ENCODE data around the gene MXD1. TPM values are rescaled to one million over a fixed set of nuclear protein-coding genes. Genes with fewer than 3 reads are reported as not detected.
A peak's percentile ranks its signal among the peaks of the same experiment; 100 is the strongest.

MXD1 gene
- total RNA-seq, 1 experiment from 2014 or later = 6.5 TPM

DNA sequence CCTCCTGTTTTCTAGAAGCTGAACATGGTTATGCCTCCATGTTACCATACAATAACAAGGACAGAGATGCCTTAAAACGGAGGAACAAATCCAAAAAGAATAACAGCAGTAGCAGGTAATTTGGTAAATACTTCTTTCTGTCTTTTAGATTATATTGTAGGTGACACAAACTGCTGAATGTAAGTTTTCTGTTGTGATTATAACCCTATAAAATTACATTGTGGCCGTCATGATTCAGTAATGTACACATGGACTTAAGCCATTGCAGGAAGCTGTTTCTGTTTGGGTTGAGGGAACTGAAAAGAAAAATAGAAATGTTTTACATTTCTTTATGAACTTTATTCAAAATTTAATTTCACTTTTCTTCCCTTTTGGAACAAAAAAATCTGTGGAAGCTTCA is 1.2 kb downstream of the MXD1 start:
- H3K27ac ChIP-seq (ENCODE audit: low read length) = peak overlapping the region; percentile 55
- DNase-seq (ENCODE audit: low read depth, low spot score) (no peak), ATAC-seq (no peak)
- in situ Hi-C loops (cut with HindIII; ENCODE audit: low pct_unique_long_range_greater_than_20kb, low sequenced_read_pairs) (no loop called here), intact Hi-C loops (cut with micrococcal nuclease; ENCODE audit: unreplicated experiment) (no loop called here)
- peaks cover 20% of the 10 kb centered on the region for H3K4me1 ChIP-seq (ENCODE audit: control insufficient read depth, insufficient read depth, low read length)
- POLR2A ChIA-PET = no interaction called here
- peak overlapping the region; percentile 63 to 80 for H3K4me3 ChIP-seq (ENCODE audit: low read depth in 2 of 2, low read length in 2 of 2)
- no peaks in the 10 kb centered on the region for H3K27me3 ChIP-seq (ENCODE audit: control insufficient read depth, insufficient read depth, low read length)
- H3K9me3 ChIP-seq (ENCODE audit: control insufficient read depth, insufficient read depth, low read depth, low read length) = no peaks in the 10 kb centered on the region
- BruUV-seq (replicated peaks) = TSS peak; percentile 69
- H3K36me3 ChIP-seq (ENCODE audit: control insufficient read depth, insufficient read depth, low read length) = peaks cover 7% of the 10 kb centered on the region
- TF ChIP-seq SIN3A (IDR thresholded peaks at IDR 0.05; ENCODE audit: borderline replicate concordance, insufficient read depth, low read depth, low read length) (no peak), TCF7L2 (IDR thresholded peaks at IDR 0.05; ENCODE audit: low read depth, low read length) (no peak), POLR2AphosphoS5 (IDR thresholded peaks at IDR 0.05; ENCODE audit: low read depth, low read length) (no peak)
- TF ChIP-seq, protein P1, sequence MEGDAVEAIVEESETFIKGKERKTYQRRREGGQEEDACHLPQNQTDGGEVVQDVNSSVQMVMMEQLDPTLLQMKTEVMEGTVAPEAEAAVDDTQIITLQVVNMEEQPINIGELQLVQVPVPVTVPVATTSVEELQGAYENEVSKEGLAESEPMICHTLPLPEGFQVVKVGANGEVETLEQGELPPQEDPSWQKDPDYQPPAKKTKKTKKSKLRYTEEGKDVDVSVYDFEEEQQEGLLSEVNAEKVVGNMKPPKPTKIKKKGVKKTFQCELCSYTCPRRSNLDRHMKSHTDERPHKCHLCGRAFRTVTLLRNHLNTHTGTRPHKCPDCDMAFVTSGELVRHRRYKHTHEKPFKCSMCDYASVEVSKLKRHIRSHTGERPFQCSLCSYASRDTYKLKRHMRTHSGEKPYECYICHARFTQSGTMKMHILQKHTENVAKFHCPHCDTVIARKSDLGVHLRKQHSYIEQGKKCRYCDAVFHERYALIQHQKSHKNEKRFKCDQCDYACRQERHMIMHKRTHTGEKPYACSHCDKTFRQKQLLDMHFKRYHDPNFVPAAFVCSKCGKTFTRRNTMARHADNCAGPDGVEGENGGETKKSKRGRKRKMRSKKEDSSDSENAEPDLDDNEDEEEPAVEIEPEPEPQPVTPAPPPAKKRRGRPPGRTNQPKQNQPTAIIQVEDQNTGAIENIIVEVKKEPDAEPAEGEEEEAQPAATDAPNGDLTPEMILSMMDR (IDR thresholded peaks at IDR 0.05) = no peak
- TF ChIP-seq, protein P2, sequence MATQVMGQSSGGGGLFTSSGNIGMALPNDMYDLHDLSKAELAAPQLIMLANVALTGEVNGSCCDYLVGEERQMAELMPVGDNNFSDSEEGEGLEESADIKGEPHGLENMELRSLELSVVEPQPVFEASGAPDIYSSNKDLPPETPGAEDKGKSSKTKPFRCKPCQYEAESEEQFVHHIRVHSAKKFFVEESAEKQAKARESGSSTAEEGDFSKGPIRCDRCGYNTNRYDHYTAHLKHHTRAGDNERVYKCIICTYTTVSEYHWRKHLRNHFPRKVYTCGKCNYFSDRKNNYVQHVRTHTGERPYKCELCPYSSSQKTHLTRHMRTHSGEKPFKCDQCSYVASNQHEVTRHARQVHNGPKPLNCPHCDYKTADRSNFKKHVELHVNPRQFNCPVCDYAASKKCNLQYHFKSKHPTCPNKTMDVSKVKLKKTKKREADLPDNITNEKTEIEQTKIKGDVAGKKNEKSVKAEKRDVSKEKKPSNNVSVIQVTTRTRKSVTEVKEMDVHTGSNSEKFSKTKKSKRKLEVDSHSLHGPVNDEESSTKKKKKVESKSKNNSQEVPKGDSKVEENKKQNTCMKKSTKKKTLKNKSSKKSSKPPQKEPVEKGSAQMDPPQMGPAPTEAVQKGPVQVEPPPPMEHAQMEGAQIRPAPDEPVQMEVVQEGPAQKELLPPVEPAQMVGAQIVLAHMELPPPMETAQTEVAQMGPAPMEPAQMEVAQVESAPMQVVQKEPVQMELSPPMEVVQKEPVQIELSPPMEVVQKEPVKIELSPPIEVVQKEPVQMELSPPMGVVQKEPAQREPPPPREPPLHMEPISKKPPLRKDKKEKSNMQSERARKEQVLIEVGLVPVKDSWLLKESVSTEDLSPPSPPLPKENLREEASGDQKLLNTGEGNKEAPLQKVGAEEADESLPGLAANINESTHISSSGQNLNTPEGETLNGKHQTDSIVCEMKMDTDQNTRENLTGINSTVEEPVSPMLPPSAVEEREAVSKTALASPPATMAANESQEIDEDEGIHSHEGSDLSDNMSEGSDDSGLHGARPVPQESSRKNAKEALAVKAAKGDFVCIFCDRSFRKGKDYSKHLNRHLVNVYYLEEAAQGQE (IDR thresholded peaks at IDR 0.05; ENCODE audit: insufficient read depth in 1 of 2, low read depth in 2 of 2, low read length in 1 of 2) = no peak
- CTCF ChIA-PET = interaction anchor here (0.6 kb wide), 1 partner anchor 158 kb away, joined by 7 read pairs; no protein-coding TSS in a partner anchor

DNA sequence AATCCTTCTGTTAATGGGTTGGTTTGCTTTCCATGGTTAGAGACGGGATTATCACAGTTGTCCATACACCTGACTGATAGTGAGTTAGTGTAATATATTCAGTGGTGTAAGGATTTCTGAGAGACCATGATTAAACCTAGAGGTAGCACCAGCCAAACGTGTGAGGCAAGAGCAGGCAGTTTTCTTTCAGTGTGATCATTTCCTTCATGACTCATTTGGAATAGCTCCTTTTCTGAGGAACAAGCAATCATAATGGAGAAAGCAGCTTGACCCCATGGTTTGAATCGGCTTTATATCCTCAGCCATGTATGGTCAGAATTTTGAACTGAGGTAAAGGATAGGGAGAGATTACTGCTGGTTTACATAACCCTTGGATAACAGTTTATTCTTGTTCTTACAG is 2.9 kb downstream of the MXD1 start:
- CTCF ChIA-PET = no interaction called here

More for the DNA sequence above, 2.9 kb downstream of the MXD1 start:
- H3K4me1 ChIP-seq (ENCODE audit: control insufficient read depth, insufficient read depth, low read length) = peaks cover 20% of the 10 kb centered on the region
- intact Hi-C loops (cut with micrococcal nuclease; ENCODE audit: unreplicated experiment) = no loop called here
- peak overlapping the region; percentile 1 for H3K27ac ChIP-seq (ENCODE audit: low read length)
- no TSS peak for BruUV-seq (replicated peaks)
- ATAC-seq (no peak), DNase-seq (ENCODE audit: low read depth, low spot score) (peak; percentile 74)
- POLR2A ChIA-PET = no interaction called here
- H3K36me3 ChIP-seq (ENCODE audit: control insufficient read depth, insufficient read depth, low read length) = peaks cover 5% of the 10 kb centered on the region
- in situ Hi-C loops (cut with HindIII; ENCODE audit: low pct_unique_long_range_greater_than_20kb, low sequenced_read_pairs) = no loop called here
- no peaks in the 10 kb centered on the region for H3K27me3 ChIP-seq (ENCODE audit: control insufficient read depth, insufficient read depth, low read length)
- no peaks in the 10 kb centered on the region for H3K9me3 ChIP-seq (ENCODE audit: control insufficient read depth, insufficient read depth, low read depth, low read length)
- TF ChIP-seq POLR2AphosphoS5 (IDR thresholded peaks at IDR 0.05; ENCODE audit: low read depth, low read length) = no peak
- TF ChIP-seq, protein P2 (IDR thresholded peaks at IDR 0.05; ENCODE audit: insufficient read depth in 1 of 2, low read depth in 2 of 2, low read length in 1 of 2) = no peak
- TF ChIP-seq SIN3A (IDR thresholded peaks at IDR 0.05; ENCODE audit: borderline replicate concordance, insufficient read depth, low read depth, low read length) = no peak
- no peak for TF ChIP-seq TCF7L2 (IDR thresholded peaks at IDR 0.05; ENCODE audit: low read depth, low read length)
- TF ChIP-seq, protein P1 (IDR thresholded peaks at IDR 0.05) = no peak
- H3K4me3 ChIP-seq (ENCODE audit: low read depth in 2 of 2, low read length in 2 of 2) = no peak overlapping the region
